Measurements from ENCODE around the gene CCDC179.

CCDC179 gene

GRCh38 chr11:22860241-22860640, at the start of gene CCDC179:
Gene CCDC179 (minus strand): TSS chr11:22860474. CDS start chr11:22860421, 53 bp downstream.
- FAIRE-seq = no peak

GRCh38 chr11:22903782-22904181, 43.5 kb upstream of the CCDC179 start:
- FAIRE-seq = no peak

GRCh38 chr11:22901603-22902002, 41.3 kb upstream of the CCDC179 start:
- no peak for FAIRE-seq

- no peak for FAIRE-seq
Measured at GRCh38 chr11:22900764-22901486, 40.7 kb upstream of the CCDC179 start.

- no peak for FAIRE-seq
Measured at GRCh38 chr11:22898036-22898435, 37.8 kb upstream of the CCDC179 start.

- no peak for FAIRE-seq
Measured at GRCh38 chr11:22890227-22890626, 30.0 kb upstream of the CCDC179 start.

- FAIRE-seq = no peak
Measured at GRCh38 chr11:22884217-22884616, 23.9 kb upstream of the CCDC179 start.

- no peak for FAIRE-seq
Measured at GRCh38 chr11:22879630-22880029, 19.4 kb upstream of the CCDC179 start.

- no peak for FAIRE-seq
Measured at GRCh38 chr11:22878604-22879003, 18.3 kb upstream of the CCDC179 start.

GRCh38 chr11:22878039-22878438, 17.8 kb upstream of the CCDC179 start:
- no peak for FAIRE-seq

GRCh38 chr11:22875869-22876473, 15.7 kb upstream of the CCDC179 start:
- peak; percentile 99 for FAIRE-seq

GRCh38 chr11:22869325-22869724, 9.1 kb upstream of the CCDC179 start:
- FAIRE-seq = no peak

- FAIRE-seq = no peak
Measured at GRCh38 chr11:22859756-22860155, 518 bp downstream of the CCDC179 start.

GRCh38 chr11:22851477-22851876, 8.8 kb downstream of the CCDC179 start:
- no peak for FAIRE-seq

GRCh38 chr11:22846726-22847125, 13.5 kb downstream of the CCDC179 start:
- no peak for FAIRE-seq

GRCh38 chr11:22832315-22833015, 27.8 kb downstream of the CCDC179 start:
- no peak for FAIRE-seq

- FAIRE-seq = no peak
Measured at GRCh38 chr11:22830082-22830414, 30.2 kb downstream of the CCDC179 start.

- no peak for FAIRE-seq
Measured at GRCh38 chr11:22829231-22830081, 30.8 kb downstream of the CCDC179 start, which contains the start of gene SVIP. Gene SVIP (minus strand): TSS chr11:22829801. CDS start chr11:22829748, 53 bp downstream.

- FAIRE-seq = no peak
Measured at GRCh38 chr11:22828373-22828772, 31.9 kb downstream of the CCDC179 start.

GRCh38 chr11:22822203-22822602, 38.1 kb downstream of the CCDC179 start:
- FAIRE-seq = peak; percentile 3

- no peak for FAIRE-seq
Measured at GRCh38 chr11:22809893-22810292, 50.4 kb downstream of the CCDC179 start.

- no peak for FAIRE-seq
Measured at GRCh38 chr11:22808571-22809197, 51.6 kb downstream of the CCDC179 start.

Measured in A204.1 (cell line).